A549 (cell line): ENCODE data around the gene TRERF1.

Experiments used
- CEBPB ChIP-seq, 2 experiments: fragments of >200 bp in 1 of 2; sonication (Bioruptor Twin) in 1 of 2; formaldehyde crosslinking in 1 of 2; IDR thresholded peaks; 2 replicates each; pipeline ENCODE4 v1.6.1; 2012 to 2016
- CTCF ChIP-seq: fragments of >200 bp; sonication (Bioruptor Twin); formaldehyde crosslinking; IDR thresholded peaks from 3 replicates; pipeline ENCODE4 v1.5.1; 2016
- EP300 ChIP-seq, 2 experiments: fragments of >200 bp; sonication (Bioruptor Twin); formaldehyde crosslinking; IDR thresholded peaks; 2 replicates in 1 of 2; 3 replicates in 1 of 2; pipeline ENCODE4 v1.6.1; 2016 to 2017
- FOXS1 ChIP-seq: fragments of 250-450 bp; sonication (Bioruptor Pico); IDR thresholded peaks from 2 replicates; pipeline ENCODE4 v1.5.0; 2020; ENCODE audit warnings: mild to moderate bottlenecking, moderate library complexity
- JUN ChIP-seq, 2 experiments: fragments of >200 bp; sonication (Bioruptor Twin); formaldehyde crosslinking; IDR thresholded peaks; 2 replicates in 1 of 2; 3 replicates in 1 of 2; pipeline ENCODE4 v1.6.1; 2016 to 2017
- KDM5A ChIP-seq: fragments of 200-600 bp; sonication (generic); IDR thresholded peaks from 2 replicates; pipeline ENCODE4 v1.6.1; 2016; ENCODE audit warnings: antibody characterized with exemption, mild to moderate bottlenecking
- MAX ChIP-seq: IDR thresholded peaks from 2 replicates; pipeline ENCODE4 v1.6.1; 2012
- POLR2A ChIP-seq: IDR thresholded peaks from 2 replicates; pipeline ENCODE4 v1.6.1; 2012; ENCODE audit warnings: mild to moderate bottlenecking, low read length
- POLR2AphosphoS2 ChIP-seq: conservative IDR thresholded peaks from 2 replicates; pipeline ENCODE4 v1.6.1; 2012; ENCODE audit warnings: low read length, improper control_type of control experiment, inconsistent platforms
- REST ChIP-seq: fragments of 200-600 bp; sonication (generic); IDR thresholded peaks from 2 replicates; pipeline ENCODE4 v1.6.1; 2016; ENCODE audit warnings: antibody characterized with exemption, mild to moderate bottlenecking, moderate library complexity
- TP53 ChIP-seq: fragments of 250-450 bp; sonication (Bioruptor Pico); IDR thresholded peaks from 2 replicates; pipeline ENCODE4 v1.5.0; 2021; ENCODE audit warnings: mild to moderate bottlenecking, moderate library complexity
- USF2 ChIP-seq: fragments of 450-650 bp; IDR thresholded peaks from 2 replicates; pipeline ENCODE4 v1.6.1; 2014; ENCODE audit warnings: antibody characterized with exemption
- ZFP36 ChIP-seq: fragments of 450-650 bp; IDR thresholded peaks from 2 replicates; pipeline ENCODE4 v1.6.1; 2014; ENCODE audit warnings: borderline replicate concordance; ENCODE audit not compliant: partially characterized antibody

- TF ChIP-seq KDM5A (no peak), CTCF (peak; percentile 58), CEBPB (IDR thresholded peaks at IDR 0.05) (no peak), REST (no peak), MAX (no peak), ZFP36 (no peak), POLR2A (no peak), JUN (IDR thresholded peaks at IDR 0.05) (no peak), TP53 (CRISPR knock-in tag) (no peak), FOXS1 (CRISPR knock-in tag) (no peak), USF2 (no peak), EP300 (IDR thresholded peaks at IDR 0.05) (no peak), POLR2AphosphoS2 (no peak)
These were observed 221.1 kb downstream of the TRERF1 start for GRCh38 chr6:42230345-42231321.
